Kidney epithelial cell (primary cell): ENCODE results near the gene SND1. TPM values are rescaled to one million over a fixed set of nuclear protein-coding genes. Genes with fewer than 3 reads are reported as not detected.

Experiments
- DNase-seq: peaks from one replicate; pipeline ENCODE4 v3.0.0-alpha.2; 2010; ENCODE audit warnings: low read depth
- H3K27me3 ChIP-seq: 2 replicates; pipeline ENCODE4 v1.6.0; 2011; ENCODE audit warnings: low read length; ENCODE audit not compliant: control insufficient read depth, insufficient read depth
- H3K36me3 ChIP-seq: 2 replicates; pipeline ENCODE4 v1.5.1; 2011; ENCODE audit warnings: low read length; ENCODE audit not compliant: control insufficient read depth, insufficient read depth
- H3K4me3 ChIP-seq: 2 replicates; pipeline ENCODE4 v1.5.1; 2011; ENCODE audit warnings: low read depth, mild to moderate bottlenecking, control low read depth, low read length
- CTCF ChIP-seq: IDR thresholded peaks from 2 replicates; pipeline ENCODE4 v1.5.1; 2011; ENCODE audit warnings: mild to moderate bottlenecking, moderate library complexity, low read length, control low read depth, inconsistent platforms; ENCODE audit not compliant: insufficient read depth, poor library complexity, severe bottlenecking
- total RNA-seq: library from RNA; depleted of rRNA; stranded (reverse); fragments of >200 nt; gene quantifications from 2 replicates; pipeline ENCODE4 v1.2.3, GENCODE V29; 2015

The SND1 gene
- total RNA-seq, 1 donor from 2014 or later: 257 TPM

GRCh38 chr7:127889677-127890076, 237.7 kb downstream of the SND1 start:
- no peak for DNase-seq
- Histone ChIP-seq H3K36me3 (peaks cover 3% of the 10 kb centered on the region), H3K27me3 (no peaks in the 10 kb centered on the region), H3K4me3 (no peak overlapping the region)
- no peak for TF ChIP-seq CTCF

- Histone ChIP-seq H3K27me3 (no peaks in the 10 kb centered on the region), H3K4me3 (no peak overlapping the region), H3K36me3 (peaks cover 3% of the 10 kb centered on the region)
- no peak for DNase-seq
- no peak for TF ChIP-seq CTCF
Observed at GRCh38 chr7:127890726-127891125, 238.7 kb downstream of the SND1 start.

GRCh38 chr7:127891144-127891543, 239.2 kb downstream of the SND1 start:
- Histone ChIP-seq H3K4me3 (no peak overlapping the region), H3K27me3 (no peaks in the 10 kb centered on the region), H3K36me3 (peaks cover 3% of the 10 kb centered on the region)
- DNase-seq: no peak
- TF ChIP-seq CTCF: no peak

- H3K36me3 ChIP-seq: peaks cover 3% of the 10 kb centered on the region
- no peak for TF ChIP-seq CTCF
- H3K27me3 ChIP-seq: no peaks in the 10 kb centered on the region
- no peak for DNase-seq
- no peak overlapping the region for H3K4me3 ChIP-seq
Observed at GRCh38 chr7:127891854-127892438, 240.0 kb downstream of the SND1 start.

GRCh38 chr7:127892488-127893314, 240.7 kb downstream of the SND1 start:
- Histone ChIP-seq H3K36me3 (peaks cover 3% of the 10 kb centered on the region), H3K27me3 (no peaks in the 10 kb centered on the region), H3K4me3 (no peak overlapping the region)
- no peak for TF ChIP-seq CTCF
- no peak for DNase-seq
